Astrocyte of the spinal cord (primary cell): Measurements from ENCODE around the gene ROBO2.

Experiments used
- DNase-seq: peaks from one replicate; pipeline ENCODE4 v3.0.0; 2011; ENCODE audit warnings: low read depth, low spot score
- H3K4me3 ChIP-seq: 2 replicates; pipeline ENCODE4 v1.5.1; 2011; ENCODE audit warnings: low read depth, mild to moderate bottlenecking, low read length, moderate library complexity
- CTCF ChIP-seq: IDR thresholded peaks from 2 replicates; pipeline ENCODE4 v1.5.1; 2012; ENCODE audit warnings: low read depth, mild to moderate bottlenecking, low read length, inconsistent platforms
- in situ Hi-C: cut with HindIII; loops from 2 replicates; pipeline ENCODE4 v1.10.0; 2017; ENCODE audit warnings: low sequenced_read_pairs

The ROBO2 gene

GRCh38 chr3:77372634-77373346 lies 332.9 kb downstream of the ROBO2 start:
- no peak for TF ChIP-seq CTCF
- in situ Hi-C loops: no loop called here
- H3K4me3 ChIP-seq: no peak overlapping the region
- DNase-seq: no peak

DNA sequence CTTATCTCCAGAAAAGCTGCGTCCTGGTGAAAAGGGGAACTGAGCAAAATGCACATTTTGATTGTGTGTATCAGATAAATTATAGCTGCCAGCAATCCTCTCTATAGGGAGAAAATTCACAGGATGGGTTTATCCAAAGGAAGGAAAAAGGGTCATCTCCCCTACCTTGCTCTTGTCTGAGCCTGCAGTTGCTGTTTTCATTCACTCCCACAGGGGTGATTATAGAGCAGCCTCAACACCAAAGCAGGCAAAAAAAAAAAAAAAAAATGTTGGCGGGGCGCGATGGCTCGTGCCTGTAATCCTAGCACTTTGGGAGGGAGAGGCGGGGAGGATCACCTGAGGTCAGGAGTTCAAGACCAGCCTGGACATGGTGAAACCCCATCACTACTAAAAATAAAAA lies 333.7 kb downstream of the ROBO2 start:
- in situ Hi-C loops: no loop called here
- no peak for DNase-seq
- no peak overlapping the region for H3K4me3 ChIP-seq
- TF ChIP-seq CTCF: no peak

DNA sequence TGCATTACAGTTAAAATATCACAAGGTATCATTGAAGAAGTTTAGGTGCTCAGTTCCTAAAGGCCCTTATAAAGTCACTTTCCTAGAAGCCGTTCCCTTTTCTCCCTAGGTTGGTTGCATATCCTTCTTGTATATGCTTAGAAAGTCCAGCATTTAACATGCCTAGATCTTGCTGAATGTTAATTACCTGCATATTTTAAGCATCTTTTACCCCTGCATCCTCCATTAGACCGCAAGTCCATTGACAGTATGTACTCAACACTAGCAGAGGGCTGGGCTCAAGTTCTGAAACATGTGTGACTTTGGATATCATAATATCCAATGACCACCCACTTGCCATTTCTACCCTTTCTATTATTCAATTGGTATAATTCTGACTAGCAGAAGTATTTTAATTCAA lies 336.6 kb downstream of the ROBO2 start:
- in situ Hi-C loops: no loop called here
- no peak overlapping the region for H3K4me3 ChIP-seq
- no peak for TF ChIP-seq CTCF
- DNase-seq: no peak

DNA sequence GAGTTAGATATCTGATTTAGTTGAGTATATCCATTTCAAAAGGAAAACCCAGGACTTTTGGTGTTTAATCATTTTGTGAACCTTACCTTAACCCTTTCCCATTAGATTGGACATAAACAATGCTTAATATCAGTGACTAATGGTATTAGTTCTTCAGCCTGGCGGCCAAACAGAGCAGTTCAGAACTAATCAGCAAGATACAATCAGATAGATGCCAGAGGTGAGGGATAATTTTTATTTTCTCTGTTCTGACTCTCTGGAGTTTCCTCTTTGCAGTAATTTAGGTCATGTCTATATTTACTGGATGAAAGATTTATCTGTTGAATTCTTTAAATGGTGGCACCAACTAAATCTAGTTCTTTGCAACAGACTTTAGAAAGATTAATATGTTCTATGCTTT lies 337.8 kb downstream of the ROBO2 start:
- in situ Hi-C loops: no loop called here
- H3K4me3 ChIP-seq: no peak overlapping the region
- TF ChIP-seq CTCF: no peak
- no peak for DNase-seq

GRCh38 chr3:77380136-77380535 lies 340.2 kb downstream of the ROBO2 start:
- in situ Hi-C loops: no loop called here
- DNase-seq: no peak
- TF ChIP-seq CTCF: no peak
- no peak overlapping the region for H3K4me3 ChIP-seq

DNA sequence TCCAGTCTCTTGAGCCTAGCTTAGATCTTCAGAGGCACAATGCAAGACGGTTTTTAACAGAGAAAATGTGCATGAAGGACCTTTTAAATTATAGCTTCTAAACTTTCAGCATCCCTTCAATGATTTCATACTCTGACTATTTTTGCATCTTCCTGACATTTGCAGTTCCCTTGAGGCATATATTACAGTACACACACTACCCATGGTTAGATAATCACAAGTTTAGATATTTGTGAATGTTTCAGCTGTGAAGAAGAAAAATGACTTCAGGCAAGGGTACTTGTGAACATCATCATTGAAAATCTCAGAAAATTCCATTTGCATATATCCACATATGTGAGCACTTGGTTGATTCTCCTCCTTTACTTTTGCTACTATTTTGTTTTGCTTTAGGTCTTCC lies 341.5 kb downstream of the ROBO2 start:
- in situ Hi-C loops: no loop called here
- no peak for DNase-seq
- no peak for TF ChIP-seq CTCF
- H3K4me3 ChIP-seq: no peak overlapping the region

- DNase-seq: no peak
- in situ Hi-C loops: no loop called here
- TF ChIP-seq CTCF: no peak
- no peak overlapping the region for H3K4me3 ChIP-seq
Observed at GRCh38 chr3:77392181-77392580, 352.3 kb downstream of the ROBO2 start.
